Muscle layer of colon (tissue), 2 donors: ENCODE data around the gene ICA1.

Source experiments
- H3K27ac ChIP-seq: one replicate; pipeline ENCODE4 v1.7.0; 2013; ENCODE audit warnings: low read depth, mild to moderate bottlenecking, low read length, moderate library complexity
- H3K27me3 ChIP-seq, 2 donors: one replicate each; pipeline ENCODE4 v1.7.0; 2013; ENCODE audit warnings: low read length in 2 of 2, mild to moderate bottlenecking in 2 of 2; ENCODE audit not compliant: insufficient read depth in 2 of 2, control insufficient read depth in 1 of 2
- H3K36me3 ChIP-seq: one replicate; pipeline ENCODE4 v1.7.0; 2013; ENCODE audit warnings: mild to moderate bottlenecking, low read length; ENCODE audit not compliant: insufficient read depth
- H3K4me1 ChIP-seq: one replicate; pipeline ENCODE4 v1.7.0; 2013; ENCODE audit warnings: mild to moderate bottlenecking, low read length; ENCODE audit not compliant: insufficient read depth
- H3K4me3 ChIP-seq, 2 donors: one replicate each; pipeline ENCODE4 v1.7.0; 2013; ENCODE audit warnings: low read length in 2 of 2, low read depth in 1 of 2, mild to moderate bottlenecking in 1 of 2, moderate library complexity in 1 of 2
- H3K9ac ChIP-seq: one replicate; pipeline ENCODE4 v1.7.0; 2013; ENCODE audit warnings: low read length
- H3K9me3 ChIP-seq: one replicate; pipeline ENCODE4 v1.7.0; 2013; ENCODE audit warnings: mild to moderate bottlenecking, low read length
- donor health status: abdominal sarcoma.
- donor health status: Adenocarcinoma of cecum.

The ICA1 gene

DNA sequence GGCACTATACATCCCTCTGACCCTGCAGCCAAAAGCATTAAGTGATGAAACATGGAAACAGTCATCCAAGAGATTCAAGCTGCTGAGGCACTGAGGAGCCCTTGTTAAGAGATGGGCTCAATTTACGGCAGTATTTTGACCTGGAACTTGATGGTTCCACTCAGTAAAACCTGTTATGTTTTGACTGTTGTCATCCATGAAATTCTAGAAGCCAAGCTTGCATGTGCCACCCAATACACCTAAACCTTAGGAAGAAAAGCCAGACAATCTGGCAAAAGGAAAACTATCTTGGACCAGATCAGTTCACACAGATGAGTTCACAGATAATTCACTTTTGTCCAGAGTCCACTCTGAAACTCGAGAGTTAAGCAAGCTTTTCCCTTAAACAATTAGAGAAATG, 53.2 kb downstream of the ICA1 start:
- no peaks in the 10 kb centered on the region for H3K9me3 ChIP-seq
- H3K27ac ChIP-seq, result no peak overlapping the region
- no peaks in the 10 kb centered on the region for H3K36me3 ChIP-seq
- H3K9ac ChIP-seq, result no peak overlapping the region
- H3K4me1 ChIP-seq, result peaks cover 25% of the 10 kb centered on the region
- no peaks in the 10 kb centered on the region for H3K27me3 ChIP-seq
- no peak overlapping the region for H3K4me3 ChIP-seq

DNA sequence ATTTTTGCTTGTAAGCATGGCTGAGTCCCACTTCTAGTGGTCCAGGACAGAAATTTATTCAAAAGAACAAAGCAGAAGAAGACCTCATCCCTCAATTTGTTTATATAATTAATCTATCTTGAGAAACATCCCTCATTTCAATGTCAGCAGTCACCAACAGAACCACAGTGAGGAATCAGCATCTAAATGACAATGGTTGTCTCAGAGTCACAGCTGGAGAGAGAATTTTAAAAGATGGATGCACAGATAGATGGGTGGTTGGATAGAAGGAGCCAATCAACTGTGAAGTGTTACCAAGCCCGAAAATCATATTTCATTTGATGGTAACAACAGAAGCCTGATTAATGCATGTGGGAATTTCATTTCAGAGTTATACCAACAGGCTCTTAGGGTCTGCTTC, 55.0 kb downstream of the ICA1 start:
- Histone ChIP-seq H3K27me3 (no peaks in the 10 kb centered on the region), H3K4me1 (peaks cover 15% of the 10 kb centered on the region), H3K4me3 (no peak overlapping the region), H3K27ac (no peak overlapping the region), H3K36me3 (no peaks in the 10 kb centered on the region), H3K9me3 (no peaks in the 10 kb centered on the region), H3K9ac (no peak overlapping the region)

DNA sequence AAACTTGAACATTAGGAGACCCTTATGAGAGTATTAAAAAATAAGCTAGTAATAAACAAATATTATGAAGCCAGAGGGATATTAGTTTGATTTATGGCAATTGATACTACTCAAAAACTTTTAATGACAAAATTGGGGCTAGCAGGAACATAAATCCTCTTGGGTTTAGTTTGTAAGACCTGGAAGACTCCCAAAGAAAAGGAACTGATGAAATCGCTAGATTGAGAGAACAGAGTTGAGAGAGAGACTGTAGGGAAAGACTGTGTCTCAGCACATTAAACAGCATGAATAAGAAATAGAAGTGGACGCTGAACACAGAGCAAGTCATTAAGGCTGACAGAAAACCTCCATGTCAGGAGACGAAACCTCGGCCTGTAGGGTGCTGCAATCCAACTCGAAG, 56.4 kb downstream of the ICA1 start:
- H3K27ac ChIP-seq, result no peak overlapping the region
- H3K27me3 ChIP-seq, result no peaks in the 10 kb centered on the region
- no peak overlapping the region for H3K9ac ChIP-seq
- H3K4me1 ChIP-seq, result peaks cover 6% of the 10 kb centered on the region
- H3K9me3 ChIP-seq, result no peaks in the 10 kb centered on the region
- H3K4me3 ChIP-seq, result no peak overlapping the region
- no peaks in the 10 kb centered on the region for H3K36me3 ChIP-seq

DNA sequence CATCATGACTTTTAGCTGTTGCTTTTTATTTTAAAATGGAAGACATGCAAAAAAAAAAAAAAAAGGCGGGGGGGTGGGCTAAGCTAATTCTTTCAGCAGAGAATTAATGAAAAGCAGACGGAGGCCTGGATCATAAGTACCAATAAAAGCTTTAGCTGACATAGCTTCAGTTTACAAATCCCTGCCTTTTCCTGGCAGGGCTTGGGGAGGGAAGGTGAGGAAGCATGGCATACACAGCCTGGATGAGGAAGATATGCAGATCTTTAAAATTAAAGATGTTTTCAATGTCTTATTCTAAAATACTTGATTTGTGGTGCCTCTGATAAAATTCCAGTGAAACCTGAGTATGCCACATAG, 57.0 kb downstream of the ICA1 start:
- Histone ChIP-seq H3K27ac (no peak overlapping the region), H3K9ac (no peak overlapping the region), H3K4me1 (peaks cover 6% of the 10 kb centered on the region), H3K4me3 (no peak overlapping the region), H3K27me3 (no peaks in the 10 kb centered on the region), H3K36me3 (no peaks in the 10 kb centered on the region), H3K9me3 (no peaks in the 10 kb centered on the region)

DNA sequence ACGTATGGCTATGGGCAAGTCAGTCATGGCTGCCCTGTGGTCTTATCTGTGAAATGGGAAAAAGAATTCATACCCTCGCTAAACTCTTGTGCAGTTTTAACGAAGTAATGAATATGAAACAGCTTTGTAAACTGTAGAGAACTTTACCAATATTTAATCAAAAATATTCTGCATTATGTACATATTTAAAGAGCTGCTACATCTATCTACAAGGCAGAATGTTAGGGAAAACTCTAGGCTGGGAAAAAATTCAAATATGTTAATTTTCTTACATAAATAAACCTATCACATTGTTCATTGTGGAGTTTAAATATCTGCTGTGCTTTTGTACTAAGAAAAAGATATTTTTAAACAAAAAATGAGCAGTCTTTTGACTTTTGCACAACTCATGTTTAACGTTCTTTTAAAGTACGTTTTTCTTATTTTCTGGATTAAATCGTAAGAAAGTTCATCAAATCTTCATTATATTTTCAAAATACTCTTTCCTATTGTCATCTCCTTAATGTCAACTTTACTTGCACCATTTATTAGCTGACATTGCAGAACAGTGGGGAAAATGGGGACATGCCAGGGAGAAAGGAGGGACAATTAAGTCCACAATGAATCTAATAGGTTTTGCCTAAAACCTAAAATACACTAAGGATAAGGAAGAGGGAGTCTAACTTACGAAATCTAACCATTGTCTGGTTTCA, 57.5 kb downstream of the ICA1 start:
- Histone ChIP-seq H3K36me3 (no peaks in the 10 kb centered on the region), H3K4me1 (peaks cover 6% of the 10 kb centered on the region), H3K4me3 (no peak overlapping the region), H3K27me3 (no peaks in the 10 kb centered on the region), H3K9me3 (no peaks in the 10 kb centered on the region), H3K27ac (no peak overlapping the region), H3K9ac (no peak overlapping the region)

DNA sequence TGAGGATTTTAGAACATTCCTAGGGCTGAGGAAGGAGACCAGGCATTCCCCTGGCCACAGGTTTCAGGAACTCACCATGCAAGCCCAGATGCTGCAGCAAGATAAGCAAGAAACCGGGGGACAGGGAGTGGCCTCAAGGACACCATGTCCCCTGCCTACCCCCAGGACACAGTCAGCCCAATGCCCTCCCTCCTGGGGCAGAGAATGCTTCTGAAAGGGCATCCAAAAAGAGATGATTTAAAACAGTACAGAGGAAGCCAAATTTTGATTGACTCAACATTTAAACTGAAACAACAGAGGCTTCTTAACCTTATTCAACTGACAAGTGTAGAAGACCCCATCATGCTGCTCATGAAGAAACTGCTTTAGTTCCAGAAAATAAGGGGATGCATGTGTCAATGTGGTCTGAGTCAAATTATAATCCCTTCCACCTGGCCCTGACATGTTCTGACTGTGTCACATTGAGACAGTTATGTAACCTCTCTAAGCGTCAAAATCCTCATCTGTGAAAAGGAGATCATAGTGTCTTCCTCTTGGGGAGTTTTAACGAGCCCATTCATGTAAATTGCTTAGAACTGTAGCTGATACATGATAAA, 60.0 kb downstream of the ICA1 start:
- no peak overlapping the region for H3K27ac ChIP-seq
- H3K9me3 ChIP-seq, result no peaks in the 10 kb centered on the region

DNA sequence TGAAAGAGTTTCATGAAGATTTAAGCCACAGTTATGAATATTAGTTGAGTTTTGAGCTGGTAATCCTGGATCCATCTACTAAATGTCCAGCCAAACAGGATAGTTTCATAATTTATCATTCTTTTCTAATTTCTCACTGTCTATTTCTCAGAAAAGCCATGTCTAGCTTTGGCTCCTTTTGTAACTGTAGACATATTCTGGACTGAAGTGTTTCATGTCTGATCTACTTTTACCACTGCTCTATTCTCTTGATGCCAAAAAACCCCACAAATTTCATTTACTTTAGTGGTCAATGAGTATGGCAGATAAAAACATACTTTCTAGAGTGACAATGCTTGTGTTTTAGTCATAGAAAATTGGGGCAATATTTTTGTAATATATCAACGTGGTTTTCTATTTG, 61.2 kb downstream of the ICA1 start:
- no peaks in the 10 kb centered on the region for H3K27me3 ChIP-seq
- no peak overlapping the region for H3K4me3 ChIP-seq
- H3K9me3 ChIP-seq, result no peaks in the 10 kb centered on the region
- peaks cover 6% of the 10 kb centered on the region for H3K4me1 ChIP-seq
- no peak overlapping the region for H3K9ac ChIP-seq
- no peaks in the 10 kb centered on the region for H3K36me3 ChIP-seq
- no peak overlapping the region for H3K27ac ChIP-seq

More for the DNA sequence above, 60.0 kb downstream of the ICA1 start:
- H3K4me1 ChIP-seq, result peaks cover 6% of the 10 kb centered on the region
- H3K27me3 ChIP-seq, result no peaks in the 10 kb centered on the region
- no peaks in the 10 kb centered on the region for H3K36me3 ChIP-seq
- H3K9ac ChIP-seq, result no peak overlapping the region
- H3K4me3 ChIP-seq, result no peak overlapping the region

DNA sequence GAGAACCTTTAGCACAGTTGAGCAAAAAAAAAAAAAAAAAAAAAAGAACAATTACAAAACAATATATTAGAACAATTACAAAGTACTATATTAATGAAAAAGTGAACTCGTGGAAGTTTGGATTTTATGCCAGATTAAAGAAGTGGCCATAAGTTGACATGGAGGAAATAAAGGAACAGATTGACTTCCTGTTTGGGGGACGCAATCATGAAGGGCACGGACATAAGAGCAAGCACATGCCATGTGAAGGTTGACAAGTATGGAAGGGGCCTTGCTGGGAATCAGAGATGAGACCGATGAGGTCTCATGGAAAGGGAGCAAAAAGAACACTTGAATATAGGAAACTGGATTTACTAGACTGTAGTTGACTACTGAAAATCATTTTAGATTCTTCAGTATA, 61.7 kb downstream of the ICA1 start:
- no peak overlapping the region for H3K9ac ChIP-seq
- no peaks in the 10 kb centered on the region for H3K9me3 ChIP-seq
- H3K27ac ChIP-seq, result no peak overlapping the region

DNA sequence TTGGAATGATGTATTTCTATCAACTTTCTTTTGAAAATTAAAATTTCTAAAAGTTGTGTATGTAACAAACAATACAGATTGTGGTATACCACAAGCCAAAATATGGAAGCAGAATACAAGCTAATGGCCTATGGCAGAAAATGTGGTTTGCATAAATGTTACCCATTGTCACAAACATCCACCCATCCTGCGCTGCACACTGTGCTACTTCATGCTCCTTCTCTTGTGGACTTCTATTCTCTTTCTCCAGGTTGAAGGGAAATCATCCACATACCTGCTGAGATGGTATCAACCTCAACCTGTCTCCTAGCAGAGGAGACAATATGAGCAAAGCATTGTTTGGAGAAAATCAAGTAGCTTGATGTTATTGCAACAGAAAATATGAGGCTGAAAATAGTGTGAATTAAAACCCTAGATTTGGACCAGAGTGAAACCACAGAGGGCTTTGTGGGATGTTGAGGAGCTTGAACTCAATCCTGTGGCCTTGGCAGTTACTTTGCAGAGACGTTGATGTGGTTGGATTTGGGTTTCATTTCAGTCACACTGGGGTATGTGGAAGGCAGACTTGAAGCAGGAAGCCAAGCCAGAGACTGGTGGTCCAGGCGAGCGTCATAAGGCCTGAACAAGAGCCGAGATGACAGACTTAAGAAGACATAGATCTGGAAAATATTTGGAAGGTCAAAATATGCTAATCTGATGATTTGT, 63.8 kb downstream of the ICA1 start:
- H3K9ac ChIP-seq, result no peak overlapping the region
- H3K9me3 ChIP-seq, result no peaks in the 10 kb centered on the region
- no peak overlapping the region for H3K27ac ChIP-seq
- no peaks in the 10 kb centered on the region for H3K36me3 ChIP-seq
- H3K4me1 ChIP-seq, result no peaks in the 10 kb centered on the region
- no peak overlapping the region for H3K4me3 ChIP-seq
- H3K27me3 ChIP-seq, result no peaks in the 10 kb centered on the region

More for the DNA sequence above, 61.7 kb downstream of the ICA1 start:
- H3K27me3 ChIP-seq, result no peaks in the 10 kb centered on the region
- no peaks in the 10 kb centered on the region for H3K36me3 ChIP-seq
- H3K4me1 ChIP-seq, result peaks cover 4% of the 10 kb centered on the region
- no peak overlapping the region for H3K4me3 ChIP-seq

DNA sequence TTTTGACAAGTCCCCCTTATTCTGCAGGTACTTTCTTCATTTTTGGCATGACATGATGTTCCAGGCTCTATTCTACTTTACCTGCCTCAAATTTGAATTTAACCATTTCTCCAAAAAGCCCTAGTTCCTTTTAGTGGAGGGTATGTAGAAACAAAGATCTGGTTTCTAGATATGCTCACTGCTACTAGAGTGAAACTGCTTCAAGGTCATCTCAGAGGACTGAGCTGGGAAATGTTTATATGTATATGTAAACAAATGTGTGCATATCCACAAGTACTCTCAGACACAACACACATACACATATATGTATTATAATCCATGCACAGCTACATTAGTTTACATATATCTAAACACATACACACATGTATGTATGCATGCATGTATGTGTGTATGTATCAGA, 69.1 kb downstream of the ICA1 start:
- peaks cover 10% of the 10 kb centered on the region for H3K4me1 ChIP-seq
- H3K36me3 ChIP-seq, result no peaks in the 10 kb centered on the region
- H3K27ac ChIP-seq, result no peak overlapping the region
- H3K9me3 ChIP-seq, result no peaks in the 10 kb centered on the region
- H3K9ac ChIP-seq, result no peak overlapping the region
- H3K27me3 ChIP-seq, result no peaks in the 10 kb centered on the region
- H3K4me3 ChIP-seq, result no peak overlapping the region

DNA sequence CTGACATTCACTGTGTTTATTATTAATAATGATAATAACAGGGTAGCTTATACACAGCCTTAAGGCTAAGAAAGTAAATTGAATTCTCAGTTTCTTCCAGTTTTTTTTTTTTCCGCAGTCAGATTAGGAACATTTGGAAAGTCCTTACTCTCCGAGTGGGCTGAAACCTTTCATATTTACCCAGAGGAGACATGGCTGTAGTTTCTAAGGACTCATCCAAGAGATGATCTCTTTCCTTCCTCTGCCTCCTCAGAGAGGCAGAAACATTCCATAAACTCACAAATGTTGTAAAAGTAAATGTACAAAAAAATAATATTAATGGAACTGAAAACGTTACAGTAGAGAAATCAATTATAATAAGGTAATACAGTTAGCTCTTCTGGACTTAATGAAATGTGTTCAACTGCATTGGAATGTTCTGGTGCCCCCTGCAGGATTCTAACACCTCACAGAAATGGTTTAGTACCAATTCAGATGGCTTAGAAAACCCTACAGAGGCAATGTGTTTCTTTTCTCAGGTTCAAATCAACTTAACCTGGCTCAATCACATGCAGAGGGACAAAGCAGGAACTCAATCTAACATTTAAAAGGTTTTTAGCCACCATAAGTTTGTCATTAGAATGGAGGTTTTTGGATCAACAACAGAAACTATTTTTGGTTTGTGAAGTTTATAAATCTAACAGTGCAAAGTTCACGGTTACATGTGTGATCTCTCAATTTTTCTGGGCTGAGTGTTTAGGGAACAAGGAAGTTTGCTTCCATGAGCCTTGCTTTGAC, 71.7 kb downstream of the ICA1 start:
- Histone ChIP-seq H3K9ac (no peak overlapping the region), H3K36me3 (no peaks in the 10 kb centered on the region), H3K4me3 (no peak overlapping the region), H3K27me3 (no peaks in the 10 kb centered on the region), H3K4me1 (peaks cover 10% of the 10 kb centered on the region), H3K27ac (no peak overlapping the region), H3K9me3 (no peaks in the 10 kb centered on the region)
